Caco-2 (cell line): ENCODE measurements around the gene HTT. TPM values are rescaled to one million over a fixed set of nuclear protein-coding genes. Genes with fewer than 3 reads are reported as not detected.

Source experiments
- BruUV-seq: library from RNA; stranded (reverse); fragments of 400-500 nt; replicated peaks from 2 replicates; lab custom pipeline; 2021; lab: Mats Ljungman, UMichigan
- CTCF ChIA-PET: fragments of 300-600 bp; sonication (Branson Sonifier 250); formaldehyde crosslinking; loops from one replicate; lab custom pipeline; 2022; ENCODE audit warnings: antibody characterized with exemption; lab: Charles Lee
- POLR2A ChIA-PET: fragments of 300-600 bp; sonication (Branson Sonifier 250); formaldehyde crosslinking; loops from one replicate; lab custom pipeline; 2022; ENCODE audit warnings: antibody characterized with exemption; lab: Charles Lee
- DNase-seq, 2 experiments: peaks; one replicate each; pipeline versions ENCODE4 v3.0.0 to v3.0.0-alpha.2; 2020 to 2022
- H3K27me3 ChIP-seq: replicated peaks from 2 replicates; pipeline ENCODE4 v1.6.0; 2011; ENCODE audit warnings: low read length; ENCODE audit not compliant: control insufficient read depth, insufficient read depth
- H3K36me3 ChIP-seq: 2 replicates; pipeline ENCODE4 v1.5.1; 2011; ENCODE audit warnings: low read length; ENCODE audit not compliant: control insufficient read depth, insufficient read depth
- H3K4me1 ChIP-seq: fragments of 250-450 bp; sonication (Bioruptor Pico); 2 replicates; pipeline ENCODE4 v1.5.1; 2020; ENCODE audit warnings: mild to moderate bottlenecking
- H3K4me3 ChIP-seq: 2 replicates; pipeline ENCODE4 v1.5.1; 2011; ENCODE audit warnings: low read depth, mild to moderate bottlenecking, control low read depth, low read length
- H3K9me3 ChIP-seq: fragments of 250-450 bp; sonication (Bioruptor Pico); 2 replicates; pipeline ENCODE4 v1.5.1; 2020; ENCODE audit warnings: mild to moderate bottlenecking, moderate library complexity
- H3K27ac Mint-ChIP-seq: one replicate; pipeline ENCODE4 v1.8.0; 2022; ENCODE audit warnings: mixed read lengths; ENCODE audit not compliant: unreplicated experiment
- H3K27me3 Mint-ChIP-seq: one replicate; pipeline ENCODE4 v1.8.0; 2022; ENCODE audit warnings: mixed read lengths; ENCODE audit not compliant: insufficient read depth, unreplicated experiment
- H3K36me3 Mint-ChIP-seq: one replicate; pipeline ENCODE4 v1.8.0; 2022; ENCODE audit warnings: mild to moderate bottlenecking, mixed read lengths; ENCODE audit not compliant: insufficient read depth, unreplicated experiment
- H3K4me1 Mint-ChIP-seq: one replicate; pipeline ENCODE4 v1.8.0; 2022; ENCODE audit warnings: low read depth, mixed read lengths; ENCODE audit not compliant: unreplicated experiment
- H3K4me3 Mint-ChIP-seq: one replicate; pipeline ENCODE4 v1.8.0; 2022; ENCODE audit warnings: mild to moderate bottlenecking, moderate library complexity, mixed read lengths; ENCODE audit not compliant: unreplicated experiment
- H3K9me3 Mint-ChIP-seq: one replicate; pipeline ENCODE4 v1.8.0; 2022; ENCODE audit warnings: mixed read lengths; ENCODE audit not compliant: unreplicated experiment
- intact Hi-C: fragments of 100-400 bp; cut with micrococcal nuclease; formaldehyde crosslinking; loops from one replicate; pipeline ENCODE4 v1.10.0; 2022; ENCODE audit not compliant: unreplicated experiment
- total RNA-seq: library from RNA; stranded (reverse); gene quantifications from 2 replicates; pipeline ENCODE4 v1.2.3, GENCODE V29; 2022
- TF ChIP-seq, protein P1 (sequence below), 2 experiments: fragments of 200-600 bp in 1 of 2; IDR thresholded peaks; 1 replicate in 1 of 2; 2 replicates in 1 of 2; pipeline versions ENCODE4 v1.5.1 to v1.8.0; 2011 to 2022; ENCODE audit warnings: antibody characterized with exemption in 1 of 2, control low read depth in 1 of 2, inconsistent platforms in 1 of 2, low read depth in 1 of 2, low read length in 1 of 2, mild to moderate bottlenecking in 1 of 2, moderate library complexity in 1 of 2; ENCODE audit not compliant: insufficient read depth in 1 of 2, severe bottlenecking in 1 of 2, unreplicated experiment in 1 of 2

The HTT gene
- total RNA-seq, 1 experiment from 2014 or later, result 63.3 TPM

GRCh38 chr4:3226944-3227343 lies 152.5 kb downstream of the HTT start:
- H3K27me3 Mint-ChIP-seq, result no peaks in the 10 kb centered on the region
- Histone ChIP-seq H3K27me3 (no peaks in the 10 kb centered on the region), H3K4me3 (no peak overlapping the region), H3K4me1 (no peaks in the 10 kb centered on the region), H3K9me3 (no peaks in the 10 kb centered on the region), H3K36me3 (peaks cover 5% of the 10 kb centered on the region; the same call in 1 of the 2 replicates)
- H3K36me3 Mint-ChIP-seq, result peaks cover 59% of the 10 kb centered on the region
- no peak overlapping the region for H3K27ac Mint-ChIP-seq
- BruUV-seq, result no TSS peak
- POLR2A ChIA-PET, result no interaction called here
- no peaks in the 10 kb centered on the region for H3K4me1 Mint-ChIP-seq
- intact Hi-C loops, result no loop called here
- H3K9me3 Mint-ChIP-seq, result no peaks in the 10 kb centered on the region
- CTCF ChIA-PET, result no interaction called here
- H3K4me3 Mint-ChIP-seq, result no peak overlapping the region
- DNase-seq, result no peak
- TF ChIP-seq, protein P1, sequence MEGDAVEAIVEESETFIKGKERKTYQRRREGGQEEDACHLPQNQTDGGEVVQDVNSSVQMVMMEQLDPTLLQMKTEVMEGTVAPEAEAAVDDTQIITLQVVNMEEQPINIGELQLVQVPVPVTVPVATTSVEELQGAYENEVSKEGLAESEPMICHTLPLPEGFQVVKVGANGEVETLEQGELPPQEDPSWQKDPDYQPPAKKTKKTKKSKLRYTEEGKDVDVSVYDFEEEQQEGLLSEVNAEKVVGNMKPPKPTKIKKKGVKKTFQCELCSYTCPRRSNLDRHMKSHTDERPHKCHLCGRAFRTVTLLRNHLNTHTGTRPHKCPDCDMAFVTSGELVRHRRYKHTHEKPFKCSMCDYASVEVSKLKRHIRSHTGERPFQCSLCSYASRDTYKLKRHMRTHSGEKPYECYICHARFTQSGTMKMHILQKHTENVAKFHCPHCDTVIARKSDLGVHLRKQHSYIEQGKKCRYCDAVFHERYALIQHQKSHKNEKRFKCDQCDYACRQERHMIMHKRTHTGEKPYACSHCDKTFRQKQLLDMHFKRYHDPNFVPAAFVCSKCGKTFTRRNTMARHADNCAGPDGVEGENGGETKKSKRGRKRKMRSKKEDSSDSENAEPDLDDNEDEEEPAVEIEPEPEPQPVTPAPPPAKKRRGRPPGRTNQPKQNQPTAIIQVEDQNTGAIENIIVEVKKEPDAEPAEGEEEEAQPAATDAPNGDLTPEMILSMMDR (IDR thresholded peaks at IDR 0.05; ENCODE audit: insufficient read depth in 1 of 2, low read depth in 1 of 2, low read length in 1 of 2, severe bottlenecking in 1 of 2, unreplicated experiment in 1 of 2), result no peak

DNA sequence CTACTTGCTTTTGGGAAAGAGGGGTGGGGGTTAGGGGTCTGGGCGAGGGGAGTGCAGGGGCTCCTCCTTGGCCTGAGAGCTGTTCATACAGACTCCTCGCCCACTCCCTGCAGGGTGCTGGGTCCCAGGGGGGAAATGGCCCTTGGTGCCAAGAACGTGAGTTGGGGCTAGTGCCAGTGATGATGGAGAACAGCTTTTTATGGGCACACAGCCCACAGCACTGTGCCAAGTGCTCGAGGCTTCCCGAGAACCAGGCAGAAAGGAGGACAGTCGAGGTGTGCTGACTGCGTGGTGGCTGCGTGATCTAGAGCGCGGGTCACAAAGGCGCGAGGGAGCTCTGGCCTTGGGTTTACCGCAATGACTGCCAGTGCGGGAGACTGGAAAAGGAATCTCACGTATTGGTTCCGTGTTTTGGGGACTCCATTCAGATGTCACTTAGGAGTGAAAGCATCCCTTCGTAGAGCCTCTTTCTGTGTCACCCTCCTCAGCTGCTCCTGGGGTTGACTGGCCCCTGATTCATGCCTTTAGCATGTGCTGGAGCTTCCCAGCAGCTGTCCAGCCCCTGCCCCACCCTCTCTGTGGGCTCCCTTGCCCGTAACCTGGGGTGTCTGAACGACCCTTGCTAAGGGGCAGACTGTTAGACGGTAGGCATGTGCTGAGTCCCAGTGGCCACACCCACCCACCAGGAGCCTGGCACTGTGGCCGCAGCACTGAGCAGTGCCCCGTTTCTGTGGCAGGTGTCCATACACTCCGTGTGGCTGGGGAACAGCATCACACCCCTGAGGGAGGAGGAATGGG lies 153.6 kb downstream of the HTT start:
- Histone ChIP-seq H3K9me3 (no peaks in the 10 kb centered on the region), H3K4me1 (no peaks in the 10 kb centered on the region), H3K27me3 (no peaks in the 10 kb centered on the region), H3K4me3 (no peak overlapping the region), H3K36me3 (peaks cover 5% of the 10 kb centered on the region; the same call in 1 of the 2 replicates)
- no peaks in the 10 kb centered on the region for H3K9me3 Mint-ChIP-seq
- DNase-seq, result no peak
- BruUV-seq, result no TSS peak
- no peaks in the 10 kb centered on the region for H3K27me3 Mint-ChIP-seq
- ChIA-PET CTCF (no interaction called here), POLR2A (no interaction called here)
- no peak overlapping the region for H3K4me3 Mint-ChIP-seq
- H3K36me3 Mint-ChIP-seq, result peaks cover 57% of the 10 kb centered on the region
- TF ChIP-seq, protein P1 (IDR thresholded peaks at IDR 0.05; ENCODE audit: insufficient read depth in 1 of 2, low read depth in 1 of 2, low read length in 1 of 2, severe bottlenecking in 1 of 2, unreplicated experiment in 1 of 2), result no peak
- no peak overlapping the region for H3K27ac Mint-ChIP-seq
- intact Hi-C loops, result no loop called here
- H3K4me1 Mint-ChIP-seq, result no peaks in the 10 kb centered on the region

DNA sequence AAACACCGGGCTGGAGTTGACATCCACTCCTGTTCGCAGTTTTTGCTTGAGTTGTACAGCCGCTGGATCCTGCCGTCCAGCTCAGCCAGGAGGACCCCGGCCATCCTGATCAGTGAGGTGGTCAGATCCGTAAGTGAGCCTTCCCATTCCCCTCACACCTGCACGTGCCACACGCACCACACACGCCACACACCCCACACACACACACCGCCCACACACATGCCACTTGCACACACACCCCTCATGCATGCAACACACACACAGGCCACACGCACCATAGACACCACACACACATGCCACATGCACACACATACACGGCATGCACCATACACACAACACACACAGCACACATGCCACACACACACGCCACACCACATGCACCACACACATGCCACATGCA lies 154.4 kb downstream of the HTT start:
- intact Hi-C loops, result no loop called here
- CTCF ChIA-PET, result no interaction called here
- H3K36me3 ChIP-seq, result peaks cover 5% of the 10 kb centered on the region; the same call in 1 of the 2 replicates

More for the DNA sequence above, 154.4 kb downstream of the HTT start:
- H3K9me3 ChIP-seq, result no peaks in the 10 kb centered on the region
- Mint-ChIP-seq H3K36me3 (peaks cover 56% of the 10 kb centered on the region), H3K27ac (no peak overlapping the region), H3K27me3 (no peaks in the 10 kb centered on the region), H3K9me3 (no peaks in the 10 kb centered on the region), H3K4me3 (no peak overlapping the region), H3K4me1 (no peaks in the 10 kb centered on the region)
- POLR2A ChIA-PET, result no interaction called here
- no peak overlapping the region for H3K4me3 ChIP-seq
- TF ChIP-seq, protein P1 (IDR thresholded peaks at IDR 0.05; ENCODE audit: insufficient read depth in 1 of 2, low read depth in 1 of 2, low read length in 1 of 2, severe bottlenecking in 1 of 2, unreplicated experiment in 1 of 2), result no peak
- BruUV-seq, result no TSS peak
- DNase-seq, result no peak
- no peaks in the 10 kb centered on the region for H3K27me3 ChIP-seq
- no peaks in the 10 kb centered on the region for H3K4me1 ChIP-seq
